WERI-Rb-1 (cell line): ENCODE data around the gene TMEM232.
A peak's percentile ranks its signal among the peaks of the same experiment; 100 is the strongest.

ENCODE experiments used
- DNase-seq: peaks from one replicate; pipeline ENCODE4 v3.0.0-alpha.2; 2020
- H3K27ac ChIP-seq: fragments of 250-450 bp; sonication (Bioruptor Pico); 2 replicates; pipeline ENCODE4 v1.5.1; 2020; ENCODE audit warnings: mild to moderate bottlenecking, moderate library complexity
- H3K27me3 ChIP-seq: fragments of 250-450 bp; sonication (Bioruptor Pico); 2 replicates; pipeline ENCODE4 v1.5.1; 2021; ENCODE audit warnings: mild to moderate bottlenecking, low read depth, moderate library complexity; ENCODE audit not compliant: insufficient read depth, severe bottlenecking
- H3K36me3 ChIP-seq: fragments of 250-450 bp; sonication (Bioruptor Pico); 2 replicates; pipeline ENCODE4 v1.5.1; 2020; ENCODE audit warnings: mild to moderate bottlenecking, moderate library complexity
- H3K4me3 ChIP-seq: 2 replicates; pipeline ENCODE4 v1.5.1; 2011; ENCODE audit warnings: low read depth, mild to moderate bottlenecking, control low read depth, low read length
- H3K9me3 ChIP-seq: fragments of 250-450 bp; sonication (Bioruptor Pico); 2 replicates; pipeline ENCODE4 v1.5.1; 2021; ENCODE audit warnings: mild to moderate bottlenecking, moderate library complexity; ENCODE audit not compliant: severe bottlenecking
- CTCF ChIP-seq: IDR thresholded peaks from 2 replicates; pipeline ENCODE4 v1.5.1; 2011; ENCODE audit warnings: low read depth, mild to moderate bottlenecking, control low read depth, inconsistent platforms, low read length

Gene TMEM232

GRCh38 chr5:110726249-110727024, at the start of gene TMEM232:
TSS of gene TMEM232 (minus strand) at chr5:110726671. CDS start at chr5:110667352, 59,319 bp downstream.
- TF ChIP-seq CTCF: no peak
- Histone ChIP-seq H3K4me3 (peak within 1 kb of the TSS; percentile 60), H3K9me3 (no peaks in the 10 kb centered on the region), H3K36me3 (no peaks in the 10 kb centered on the region), H3K27ac (no peak within 1 kb of the TSS), H3K27me3 (no peaks in the 10 kb centered on the region)
- peak; percentile 69 for DNase-seq

DNA sequence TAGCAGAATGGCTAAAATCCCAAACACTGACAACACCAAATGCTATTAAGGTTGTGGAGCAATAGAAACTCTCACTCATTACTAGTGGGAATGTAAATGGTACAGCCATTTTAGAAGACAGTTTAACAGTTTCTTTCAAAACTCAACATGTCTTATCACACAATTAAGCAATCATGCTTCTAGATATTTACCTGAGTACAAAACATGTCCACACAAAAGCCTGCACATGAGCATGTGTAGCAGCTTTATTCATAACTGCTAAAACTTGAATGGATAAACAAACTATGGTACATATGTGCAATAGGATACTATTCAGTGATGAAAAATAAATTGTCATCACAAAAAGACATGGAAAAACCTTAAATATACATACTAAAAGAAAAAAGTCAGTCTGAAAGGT, 43.8 kb upstream of the TMEM232 start:
- TF ChIP-seq CTCF: no peak
- no peaks in the 10 kb centered on the region for H3K27me3 ChIP-seq
- H3K4me3 ChIP-seq: no peak overlapping the region
- no peak for DNase-seq
- no peaks in the 10 kb centered on the region for H3K36me3 ChIP-seq
- no peak overlapping the region for H3K27ac ChIP-seq
- H3K9me3 ChIP-seq: no peaks in the 10 kb centered on the region

GRCh38 chr5:110769000-110769681, 42.7 kb upstream of the TMEM232 start:
- TF ChIP-seq CTCF: no peak
- Histone ChIP-seq H3K9me3 (no peaks in the 10 kb centered on the region), H3K36me3 (no peaks in the 10 kb centered on the region), H3K27ac (no peak overlapping the region), H3K4me3 (no peak overlapping the region), H3K27me3 (no peaks in the 10 kb centered on the region)
- no peak for DNase-seq

- TF ChIP-seq CTCF: no peak
- Histone ChIP-seq H3K27me3 (no peaks in the 10 kb centered on the region), H3K27ac (no peak overlapping the region), H3K4me3 (no peak overlapping the region), H3K9me3 (no peaks in the 10 kb centered on the region), H3K36me3 (no peaks in the 10 kb centered on the region)
- DNase-seq: no peak
Observed at GRCh38 chr5:110768138-110768860, 41.8 kb upstream of the TMEM232 start.

DNA sequence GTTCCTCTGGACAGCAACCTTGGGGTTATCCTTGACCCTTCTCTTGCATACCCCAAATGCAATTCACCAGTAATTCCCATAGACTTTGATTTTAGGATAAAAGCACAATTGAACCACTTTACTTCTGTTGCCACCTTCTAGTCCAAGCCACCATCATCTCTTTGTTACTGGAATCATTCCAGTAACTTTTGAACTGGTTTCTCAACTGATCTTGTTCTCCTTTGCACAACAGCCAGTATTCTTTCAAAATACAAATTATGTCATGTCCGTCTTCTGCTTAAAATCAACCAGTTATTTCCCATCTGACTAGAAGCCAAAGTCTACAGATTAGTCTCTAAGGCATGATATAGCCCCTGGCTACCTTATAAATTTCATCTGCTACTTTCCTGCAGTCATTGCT, 33.7 kb upstream of the TMEM232 start:
- TF ChIP-seq CTCF: no peak

More for the DNA sequence above, 33.7 kb upstream of the TMEM232 start:
- Histone ChIP-seq H3K27me3 (no peaks in the 10 kb centered on the region), H3K9me3 (no peaks in the 10 kb centered on the region), H3K4me3 (no peak overlapping the region), H3K27ac (no peak overlapping the region), H3K36me3 (peaks cover 11% of the 10 kb centered on the region)
- no peak for DNase-seq
